NCI-H128 (cell line): ENCODE results near the gene DIRAS3.
"Not testable (repeated sequence)": the region's sequence is repeated elsewhere in the genome, so short reads cannot be mapped to it uniquely, and the experiment has no call there.

Source experiments
- DNase-seq: peaks from one replicate; lab custom pipeline; 2025; ENCODE audit not compliant: unreplicated experiment; lab: John Stamatoyannopoulos, UW

DIRAS3 gene, protein sequence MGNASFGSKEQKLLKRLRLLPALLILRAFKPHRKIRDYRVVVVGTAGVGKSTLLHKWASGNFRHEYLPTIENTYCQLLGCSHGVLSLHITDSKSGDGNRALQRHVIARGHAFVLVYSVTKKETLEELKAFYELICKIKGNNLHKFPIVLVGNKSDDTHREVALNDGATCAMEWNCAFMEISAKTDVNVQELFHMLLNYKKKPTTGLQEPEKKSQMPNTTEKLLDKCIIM

DNA sequence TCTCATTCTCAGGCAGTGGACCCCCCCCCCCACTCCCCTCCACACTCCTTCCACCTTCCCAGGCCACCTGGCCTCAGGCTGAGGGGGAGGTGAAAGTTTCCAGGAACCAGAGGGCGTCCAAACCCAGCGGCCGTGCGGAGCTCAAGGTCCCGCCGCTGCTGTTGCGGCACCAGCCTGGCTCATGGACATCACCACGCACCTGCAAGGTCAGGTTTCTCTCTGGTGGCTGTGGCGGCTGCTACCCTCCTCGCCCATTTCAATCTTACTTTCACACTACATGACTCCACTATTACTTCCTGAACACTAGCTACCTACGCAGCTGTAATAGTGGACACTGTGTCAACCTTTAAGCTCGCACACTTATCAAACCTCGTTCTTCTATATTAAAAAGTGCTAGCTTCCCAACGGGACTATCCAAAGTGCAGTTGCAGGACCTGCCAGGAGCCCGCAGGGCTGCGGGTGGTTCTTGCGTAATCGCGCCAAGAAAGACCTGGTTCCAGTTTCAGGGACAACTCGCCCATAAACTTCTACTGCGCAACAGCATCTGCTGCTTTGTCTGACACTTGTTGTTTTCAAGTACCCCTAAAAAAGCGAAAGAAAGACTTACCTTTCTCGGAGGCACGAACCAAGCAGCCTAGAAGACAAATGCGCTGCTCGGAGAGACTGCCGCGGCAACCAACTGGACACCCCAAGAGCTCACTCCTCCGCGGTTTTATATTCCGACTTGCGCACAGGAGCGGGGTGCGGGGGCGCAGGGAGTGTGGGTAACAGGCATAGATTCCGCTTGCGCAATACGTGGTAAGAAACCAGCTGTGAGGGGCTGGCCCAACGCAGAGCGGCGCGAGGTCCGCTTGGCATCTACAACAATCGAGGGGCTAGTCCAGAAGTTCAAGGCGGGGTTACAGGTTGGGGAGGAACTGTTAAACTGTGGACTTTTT, at the start of gene DIRAS3:
Gene DIRAS3 (minus strand): TSS at position 687 of the 938 bp plus-strand sequence. CDS start 3,330 bp downstream, outside the sequence.
- DNase-seq = no peak

DNA sequence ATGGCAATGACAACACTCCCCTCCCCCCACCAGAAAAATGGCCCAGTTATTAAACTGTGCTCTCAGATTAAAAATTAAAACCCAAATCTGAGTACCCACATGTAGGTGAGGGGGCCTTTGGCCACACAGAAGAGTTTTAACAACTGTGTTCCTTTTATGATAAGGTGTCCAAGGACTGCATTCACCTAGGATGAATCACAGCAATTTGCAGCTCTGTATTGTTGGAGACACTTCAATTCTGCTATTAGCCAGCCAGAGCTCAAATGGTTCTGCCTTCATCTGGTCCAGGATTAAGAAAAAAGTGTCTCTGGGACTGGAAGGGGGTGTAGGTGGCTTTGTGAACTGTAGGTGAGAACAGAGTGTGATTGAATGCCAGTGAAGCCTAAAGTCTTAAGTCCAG, 43.3 kb upstream of the DIRAS3 start:
- DNase-seq = no peak

DNA sequence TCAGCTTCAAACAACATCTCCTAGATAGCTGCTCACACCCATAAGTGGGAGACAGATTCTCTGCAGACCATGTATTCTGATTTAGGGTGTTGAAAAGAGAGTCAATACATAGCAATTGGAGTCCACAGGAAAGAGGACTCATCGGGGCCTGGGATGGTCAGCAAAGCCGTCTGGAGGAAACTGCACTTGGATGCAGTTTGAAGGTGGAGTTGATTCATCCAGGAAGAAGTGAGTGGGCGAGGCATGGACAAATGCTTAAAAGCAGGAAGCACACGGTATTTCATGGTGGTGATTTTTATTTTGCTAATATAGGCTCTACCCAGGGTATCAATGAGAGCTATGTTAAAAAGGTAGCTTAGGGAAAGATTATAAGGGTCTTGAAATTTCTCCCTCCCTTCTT, 36.8 kb upstream of the DIRAS3 start:
- no peak for DNase-seq

DNA sequence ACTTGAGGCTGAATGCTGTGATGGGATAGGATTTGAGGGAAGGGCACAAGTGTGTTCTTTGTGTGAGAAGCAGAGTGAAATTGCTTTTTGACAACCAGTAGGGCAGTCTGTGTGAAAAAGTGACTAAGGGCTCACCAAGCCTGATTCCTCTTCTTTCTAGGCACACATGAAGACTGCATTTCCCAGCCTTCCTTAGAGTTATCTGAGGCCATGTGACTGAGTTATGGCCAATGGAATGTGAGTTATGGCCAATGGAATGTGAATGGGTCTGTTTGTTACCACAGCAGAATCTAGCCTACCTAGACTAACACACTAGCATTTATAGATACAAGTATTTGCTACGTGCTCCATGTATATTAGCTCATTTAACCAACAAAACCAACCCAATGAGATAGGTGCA, 35.3 kb upstream of the DIRAS3 start:
- no peak for DNase-seq

DNA sequence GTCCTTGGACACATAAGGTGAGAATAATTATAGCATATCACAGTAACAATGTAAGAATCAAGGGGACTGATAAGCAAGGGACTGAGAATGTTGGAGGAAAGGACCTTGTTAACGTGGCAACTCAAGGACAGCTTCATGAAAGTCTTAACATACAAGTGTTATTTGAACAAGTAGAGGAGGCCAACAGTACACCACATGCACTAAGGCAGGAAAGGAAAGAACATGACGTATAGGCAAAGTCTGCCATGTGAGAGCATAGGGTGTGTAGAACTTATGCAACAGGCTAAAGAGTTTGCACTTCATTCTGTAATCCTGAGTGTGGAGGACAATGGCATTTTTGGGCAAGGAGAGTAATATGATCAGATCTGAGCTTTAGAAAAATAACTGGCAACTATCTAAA, 33.3 kb upstream of the DIRAS3 start:
- no peak for DNase-seq

DNA sequence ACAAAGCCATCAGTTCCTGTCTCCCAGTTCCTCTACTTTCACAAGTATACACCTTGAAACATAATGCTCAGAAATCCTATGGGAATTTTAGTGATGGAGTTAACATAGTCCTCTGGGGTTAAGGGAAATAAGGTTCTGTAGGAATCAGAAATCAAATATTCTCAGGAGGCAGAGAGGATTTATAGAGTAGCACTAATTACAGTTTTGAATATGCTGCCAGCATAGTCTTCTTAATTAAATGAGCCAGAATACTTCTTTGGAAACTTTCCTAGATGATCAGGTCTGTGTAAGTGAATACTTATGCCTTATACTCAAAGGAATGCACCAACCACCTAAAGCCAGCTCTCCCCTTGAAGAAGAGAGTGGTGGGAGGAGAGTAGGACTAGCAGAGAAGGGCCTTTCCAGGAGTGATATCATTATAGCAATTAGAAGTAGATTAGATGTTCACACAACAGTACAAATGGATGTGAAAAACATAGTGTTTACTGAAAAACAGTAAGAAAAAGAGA, 31.4 kb upstream of the DIRAS3 start:
- no peak for DNase-seq

DNA sequence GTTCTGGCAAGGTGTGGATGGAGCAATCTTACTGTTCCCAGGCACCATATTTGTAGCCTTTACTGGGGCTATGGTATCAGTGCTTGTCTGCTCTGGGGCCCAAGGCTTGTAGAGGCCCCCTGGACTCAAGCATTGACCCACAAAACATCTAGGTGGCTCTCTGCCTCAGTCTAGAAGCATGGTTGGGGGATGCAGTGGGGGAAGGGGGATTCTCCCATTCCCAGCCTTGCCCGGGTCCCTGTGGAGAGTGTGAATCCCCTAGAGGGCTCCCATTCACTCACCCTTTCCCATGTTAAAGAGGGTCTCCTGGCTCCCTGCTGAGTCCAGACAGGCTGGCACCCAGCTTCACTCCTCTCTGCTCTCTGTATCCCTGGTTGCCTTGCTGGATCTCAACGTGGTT, 28.2 kb upstream of the DIRAS3 start:
- DNase-seq = no peak

DNA sequence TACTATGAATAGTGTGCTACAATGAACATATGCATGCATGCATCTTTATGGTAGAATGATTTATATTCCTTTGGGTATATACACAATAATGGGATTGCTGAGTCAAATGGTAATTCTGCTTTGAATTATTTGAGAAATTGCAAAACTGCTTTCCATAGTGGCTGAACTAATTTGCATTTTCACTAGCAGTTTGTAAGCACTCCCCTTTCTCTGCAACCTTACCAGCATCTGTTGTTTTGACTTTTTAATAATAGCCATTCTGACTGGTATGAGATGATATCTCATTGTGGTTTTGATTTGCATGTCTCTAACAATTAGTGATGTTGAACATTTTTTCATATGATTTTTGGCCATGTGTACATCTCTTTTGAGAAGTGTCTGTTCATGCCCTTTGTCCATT, 24.0 kb upstream of the DIRAS3 start:
- DNase-seq = no peak

DNA sequence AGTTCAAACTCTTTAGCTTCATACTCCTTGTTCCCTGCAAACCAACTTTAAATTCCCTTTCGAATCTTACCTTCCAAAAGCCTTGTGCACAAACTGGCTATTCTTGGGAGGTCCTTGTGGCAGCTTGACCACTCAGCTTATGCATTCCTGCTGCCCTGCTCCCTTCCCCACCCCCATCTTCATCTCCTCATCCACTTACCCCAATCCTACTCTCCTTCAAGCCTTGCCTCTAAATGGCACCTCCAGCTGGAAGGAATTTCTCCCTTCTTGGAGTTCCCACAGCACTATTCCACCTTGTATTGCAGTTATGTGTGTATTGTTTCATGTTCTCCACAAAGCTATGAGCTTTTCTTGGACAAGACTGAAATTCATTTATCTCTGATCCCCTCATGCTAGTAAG, 15.3 kb upstream of the DIRAS3 start:
- no peak for DNase-seq

DNA sequence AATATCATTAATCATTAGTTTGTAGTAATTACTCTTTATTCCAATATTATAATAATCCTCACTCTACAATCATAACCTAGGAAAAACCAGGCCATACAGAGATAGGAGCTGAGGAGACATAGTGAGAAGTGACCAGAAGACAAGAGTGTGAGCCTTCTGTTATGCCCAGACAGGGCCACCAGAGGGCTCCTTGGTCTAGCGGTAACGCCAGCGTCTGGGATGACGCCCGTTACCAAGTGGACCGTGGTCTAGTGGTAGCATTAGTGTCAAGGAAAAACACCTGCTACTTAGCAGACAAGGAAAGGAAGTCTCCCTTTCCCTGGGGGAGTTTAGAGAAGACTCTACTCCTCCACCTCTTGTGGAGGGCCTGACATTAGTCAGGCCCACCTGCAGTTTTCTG, 7.6 kb upstream of the DIRAS3 start:
- DNase-seq = not testable (repeated sequence)

DNA sequence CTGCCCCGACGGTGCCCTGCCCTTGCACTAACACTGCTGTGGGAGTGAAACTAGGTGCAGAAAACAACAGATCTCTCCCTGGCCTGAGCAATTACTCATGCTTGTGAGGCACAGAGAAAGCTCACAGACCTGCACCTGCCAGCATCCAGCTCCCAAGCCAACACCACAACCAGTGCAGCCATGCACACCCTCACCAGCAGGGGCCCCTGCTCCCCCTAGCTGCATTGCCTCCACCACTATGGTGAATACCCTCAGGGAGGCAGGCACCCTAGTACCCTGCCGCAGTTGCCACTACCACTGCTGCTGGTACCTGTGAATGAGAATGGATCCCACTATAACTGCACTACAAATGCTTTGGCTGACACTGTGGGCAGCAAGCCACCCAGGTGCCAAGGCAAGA, 7.1 kb upstream of the DIRAS3 start:
- no peak for DNase-seq

DNA sequence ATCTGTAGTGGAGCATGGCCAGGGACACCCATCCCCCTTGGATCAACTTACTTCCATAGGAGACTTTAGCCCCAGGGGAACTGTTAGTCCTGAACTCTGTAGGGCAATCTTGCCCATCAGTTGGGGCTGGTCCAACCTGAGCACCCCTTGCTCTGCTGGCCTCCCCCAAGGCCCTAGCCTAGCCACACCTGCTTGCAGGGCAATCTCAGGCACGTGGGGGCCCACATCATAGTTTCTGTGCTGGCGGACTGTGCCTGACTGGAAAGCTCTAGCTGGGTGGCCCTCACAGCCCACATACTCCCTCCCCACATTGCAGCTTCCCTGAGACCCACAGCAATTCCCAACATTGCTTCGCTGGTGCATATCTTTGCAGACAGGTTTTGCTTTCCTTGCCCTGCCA, 6.6 kb upstream of the DIRAS3 start:
- no peak for DNase-seq

DNA sequence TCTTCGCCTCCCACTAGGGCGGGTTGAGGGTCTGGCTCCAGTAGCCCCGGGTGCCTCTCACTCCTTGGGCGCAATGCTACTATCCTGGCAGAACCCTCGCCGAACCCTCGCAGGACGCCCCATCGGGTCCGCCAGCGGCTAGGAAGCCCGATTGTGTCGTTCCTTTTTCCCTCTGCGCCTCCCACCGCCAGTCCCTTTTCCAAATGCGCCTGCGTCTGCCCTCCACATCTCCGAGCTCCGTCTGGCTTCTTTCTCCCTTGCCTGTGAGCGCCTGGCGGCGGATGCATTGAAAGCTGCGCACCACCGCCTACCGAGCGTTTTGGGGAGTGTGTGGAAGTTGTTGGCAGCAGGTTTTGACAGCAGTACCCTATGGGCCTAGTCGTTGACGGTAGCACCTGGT, 1.0 kb upstream of the DIRAS3 start:
- DNase-seq = no peak

DNA sequence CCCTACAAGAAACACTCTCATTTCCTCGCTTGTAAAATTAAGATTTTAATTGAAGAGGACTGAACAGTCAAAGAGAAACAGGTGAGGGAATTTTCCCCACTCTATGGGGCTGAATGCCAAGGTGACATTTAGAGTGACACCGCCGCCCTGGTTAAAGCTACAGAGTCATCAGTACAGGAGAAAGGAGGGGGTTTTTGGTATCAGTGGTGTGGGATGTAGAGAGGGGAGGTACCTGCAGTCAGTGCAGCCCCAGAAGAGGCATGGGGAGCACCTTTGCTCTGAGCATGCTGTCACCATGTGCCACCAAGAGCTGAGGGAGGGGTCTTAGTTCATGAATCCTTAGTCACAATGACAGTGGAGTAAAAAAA, 2.8 kb downstream of the DIRAS3 start:
- no peak for DNase-seq

DNA sequence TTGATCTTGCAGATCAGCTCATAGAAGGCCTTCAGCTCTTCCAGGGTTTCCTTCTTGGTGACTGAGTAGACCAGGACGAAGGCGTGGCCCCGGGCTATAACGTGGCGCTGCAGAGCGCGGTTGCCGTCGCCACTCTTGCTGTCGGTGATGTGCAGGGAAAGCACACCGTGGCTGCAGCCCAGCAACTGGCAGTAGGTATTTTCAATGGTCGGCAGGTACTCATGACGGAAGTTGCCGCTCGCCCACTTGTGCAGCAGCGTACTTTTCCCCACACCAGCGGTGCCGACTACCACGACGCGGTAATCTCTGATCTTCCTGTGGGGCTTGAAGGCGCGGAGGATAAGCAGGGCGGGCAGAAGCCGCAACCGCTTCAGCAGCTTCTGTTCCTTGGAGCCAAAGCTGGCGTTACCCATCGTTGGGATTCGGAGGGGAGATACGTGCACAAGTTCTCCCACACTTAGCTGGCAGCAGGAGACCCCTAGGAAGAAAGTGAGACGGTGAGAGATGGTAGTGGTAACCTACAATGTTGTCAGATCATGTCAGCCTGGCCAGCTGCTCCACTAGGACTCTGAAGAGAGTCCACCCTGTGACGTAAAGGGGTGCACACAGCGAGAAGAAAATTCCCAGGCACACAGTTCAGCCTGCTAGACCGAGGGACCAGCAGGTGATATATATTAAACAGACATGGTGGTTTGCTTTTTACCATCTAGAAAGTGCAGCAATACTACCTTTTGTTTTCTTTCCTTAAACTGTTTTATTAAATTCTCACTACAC, 3.4 kb downstream of the DIRAS3 start:
- no peak for DNase-seq

DNA sequence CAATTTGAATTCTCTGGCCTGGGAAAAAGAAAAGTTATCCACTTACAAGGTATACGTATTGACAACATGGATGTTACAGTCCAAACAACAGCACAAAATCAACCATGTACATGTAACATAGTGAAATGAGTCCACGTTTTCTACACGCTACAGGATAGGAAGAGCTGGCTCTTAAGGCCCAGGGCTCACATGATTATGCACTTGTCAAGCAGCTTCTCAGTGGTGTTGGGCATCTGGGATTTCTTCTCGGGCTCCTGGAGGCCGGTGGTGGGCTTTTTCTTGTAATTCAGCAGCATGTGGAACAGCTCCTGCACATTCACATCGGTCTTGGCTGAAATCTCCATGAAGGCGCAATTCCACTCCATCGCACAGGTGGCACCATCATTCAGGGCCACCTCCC, 4.0 kb downstream of the DIRAS3 start:
- DNase-seq = no peak

DNA sequence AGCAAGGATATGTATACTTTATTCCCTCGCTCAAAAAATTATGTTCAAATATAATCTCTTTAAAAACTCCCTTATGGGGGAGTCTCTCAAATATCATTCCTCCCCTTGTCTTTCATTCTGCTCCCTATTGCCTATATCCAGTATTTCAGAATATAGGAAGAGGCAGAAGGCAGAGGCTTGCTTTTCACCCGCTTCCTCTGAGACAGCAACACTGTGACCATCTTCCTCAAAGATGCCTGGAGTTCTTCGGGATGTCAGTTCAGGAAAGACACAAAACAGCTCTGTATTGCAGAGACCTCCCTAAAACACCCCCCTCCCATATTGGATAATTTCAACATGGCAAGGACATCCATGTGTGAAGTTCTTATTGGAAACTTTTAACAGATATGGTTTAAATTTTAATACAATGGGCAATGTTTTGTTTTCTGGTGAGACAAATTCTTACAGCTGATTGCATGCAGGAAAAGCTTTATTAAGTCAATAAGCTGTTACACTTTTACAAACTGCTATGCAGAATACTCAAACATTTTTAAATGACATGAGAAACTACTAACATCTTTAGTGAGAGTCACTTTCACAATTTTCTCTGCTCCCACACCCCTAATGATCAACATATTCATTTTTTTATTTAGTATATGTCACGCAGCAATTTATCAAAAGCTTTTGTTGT, 4.8 kb downstream of the DIRAS3 start:
- DNase-seq = no peak

DNA sequence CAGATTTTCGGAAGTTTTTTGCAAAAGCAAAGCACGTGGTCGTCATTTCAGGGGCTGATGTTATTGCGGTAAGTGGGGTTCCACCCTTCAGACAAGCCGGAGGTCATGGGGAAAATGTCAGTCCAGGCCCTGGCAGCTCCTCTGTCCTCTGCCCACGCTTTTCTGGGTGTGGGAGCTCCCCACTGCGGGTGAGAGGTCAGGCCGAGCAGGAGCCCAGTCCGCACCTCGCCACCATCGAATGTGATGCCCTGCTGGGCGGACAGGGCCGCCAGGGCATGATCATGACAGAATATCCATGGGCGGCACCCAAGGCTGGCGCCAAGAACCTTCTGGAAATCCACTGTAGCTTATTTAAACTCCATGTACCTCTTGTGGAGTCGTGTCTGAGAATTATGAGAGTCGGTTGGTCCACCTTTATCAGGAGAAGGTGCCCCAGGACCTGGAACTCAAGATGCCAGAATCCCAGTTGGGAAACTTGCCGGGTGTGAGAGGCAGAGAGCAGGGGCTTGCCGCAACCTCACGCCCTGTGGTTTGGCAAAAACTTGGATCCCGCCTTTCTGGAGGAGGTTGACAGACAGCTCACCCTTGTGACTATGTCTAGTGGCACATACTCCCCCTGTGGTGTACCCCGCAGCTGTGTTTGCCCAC, 6.9 kb downstream of the DIRAS3 start:
- no peak for DNase-seq

DNA sequence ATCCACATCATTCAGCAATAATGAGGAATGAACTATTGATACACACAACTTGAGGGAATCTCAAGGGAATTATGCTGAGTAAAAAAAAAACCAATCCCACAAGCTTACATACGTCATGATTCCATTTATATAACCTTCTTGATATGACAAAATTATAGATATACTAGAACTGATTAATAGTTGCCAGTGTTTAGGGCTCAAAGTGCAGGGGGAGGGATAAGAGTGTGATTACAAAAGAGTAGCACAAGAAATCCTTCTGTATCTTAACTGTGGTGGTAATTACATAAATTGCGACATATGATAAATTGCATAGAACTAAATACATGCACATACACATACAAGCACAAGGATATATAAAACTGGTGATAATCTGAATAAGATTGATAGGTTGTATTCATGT, 13.5 kb downstream of the DIRAS3 start:
- no peak for DNase-seq

DNA sequence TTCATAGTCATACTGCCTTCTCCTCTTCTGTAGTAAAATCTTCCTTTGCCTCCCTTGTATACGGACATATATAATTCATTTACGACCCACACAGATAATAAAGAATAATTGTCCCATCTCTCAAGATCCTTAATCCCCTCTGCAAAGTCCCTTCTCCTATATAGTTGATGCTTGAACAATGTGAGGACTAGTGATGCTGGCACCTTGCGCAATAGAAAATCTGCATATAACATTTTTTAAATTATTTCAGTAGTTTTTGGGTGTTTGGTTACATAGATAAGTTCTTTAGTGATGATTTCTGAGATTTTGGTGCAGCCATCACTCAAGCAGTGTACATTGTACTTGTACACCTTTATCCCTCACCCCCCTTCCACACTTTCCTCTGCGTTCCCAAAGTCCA, 21.0 kb downstream of the DIRAS3 start:
- DNase-seq = no peak

DNA sequence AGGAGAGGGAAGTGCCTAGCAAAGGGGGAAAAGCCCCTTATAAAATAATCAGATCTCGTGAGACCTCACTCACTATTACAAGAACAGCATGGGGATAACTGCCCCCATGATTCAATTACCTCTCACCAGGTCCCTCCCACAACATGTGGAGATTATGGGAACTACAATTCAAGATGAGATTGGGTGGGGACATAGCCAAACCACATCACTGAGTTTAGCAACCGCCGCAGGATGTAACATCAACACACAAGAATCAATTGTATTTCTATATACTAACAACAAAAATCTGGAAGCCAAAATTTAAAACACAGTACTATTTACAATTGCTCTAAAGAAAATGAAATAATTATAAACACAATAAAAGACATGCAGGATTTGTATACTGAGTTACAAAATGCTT, 21.9 kb downstream of the DIRAS3 start:
- no peak for DNase-seq
